Measurements from ENCODE around the gene HOXA11.

Gene HOXA11

GRCh38 chr7:27160145-27160545 is 24.9 kb downstream of the HOXA11 start:
- peaks cover 31% of the 10 kb centered on the region for H3K27me3 Mint-ChIP-seq
- peaks cover 1% of the 10 kb centered on the region for H3K9me3 Mint-ChIP-seq
- DNase-seq (ENCODE audit: low spot score in 2 of 2) (peak in 1 of 2 donors; percentile 51), ATAC-seq (ENCODE audit: low read depth) (peak; percentile 23)
- H3K4me1 Mint-ChIP-seq: peaks cover 20% of the 10 kb centered on the region
- peaks cover 2% of the 10 kb centered on the region for H3K36me3 Mint-ChIP-seq
- peak overlapping the region; percentile 59 for H3K4me3 Mint-ChIP-seq
- peak overlapping the region; percentile 33 for H3K27ac Mint-ChIP-seq

DNA sequence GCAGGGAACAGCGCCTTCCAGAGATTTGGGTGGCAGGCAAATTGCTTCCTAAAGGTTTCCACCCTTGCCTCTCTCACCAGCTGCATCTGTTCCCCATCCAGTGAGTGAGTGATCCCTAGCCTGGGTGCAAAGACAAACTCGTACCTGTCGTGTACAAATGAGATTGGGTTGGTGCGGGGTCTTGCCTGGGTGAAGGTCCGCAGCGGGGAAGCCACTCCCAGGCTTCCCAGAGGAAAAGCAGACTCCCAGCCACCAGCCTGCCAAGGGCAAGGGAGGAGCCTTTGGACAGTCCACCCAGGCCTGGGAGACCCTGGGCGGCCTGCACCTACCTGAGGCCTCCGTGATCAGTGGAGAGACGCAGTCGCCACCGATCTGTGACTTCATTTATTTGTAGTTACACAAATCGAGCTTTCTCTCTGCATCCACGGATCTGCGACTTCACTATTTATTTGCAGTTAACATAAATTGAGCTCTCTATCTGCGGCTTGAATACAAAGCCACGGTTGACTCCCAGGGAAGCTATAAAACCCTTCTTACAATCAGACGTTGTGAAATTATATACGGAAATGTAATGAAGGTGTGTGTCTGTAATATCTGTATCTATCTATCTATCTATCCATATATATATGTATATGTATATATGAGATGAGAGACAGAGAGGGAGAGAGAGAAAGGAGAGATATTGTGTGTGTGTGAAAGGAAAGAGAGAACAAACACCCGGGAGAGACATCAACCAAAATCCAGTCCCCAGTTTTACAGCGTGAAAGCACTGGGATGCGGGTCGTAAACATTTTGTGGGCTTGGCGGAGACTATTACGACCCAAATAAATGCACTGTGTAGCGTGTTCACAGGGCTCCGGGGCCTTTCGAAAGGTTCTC is 25.5 kb downstream of the HOXA11 start:
- peaks cover 1% of the 10 kb centered on the region for H3K9me3 Mint-ChIP-seq
- H3K4me1 Mint-ChIP-seq: peaks cover 22% of the 10 kb centered on the region
- H3K27ac Mint-ChIP-seq: peak overlapping the region; percentile 33
- ATAC-seq (ENCODE audit: low read depth) (no peak), DNase-seq (ENCODE audit: low spot score in 2 of 2) (no peak)
- peak overlapping the region; percentile 61 for H3K4me3 Mint-ChIP-seq
- peaks cover 2% of the 10 kb centered on the region for H3K36me3 Mint-ChIP-seq
- peaks cover 35% of the 10 kb centered on the region for H3K27me3 Mint-ChIP-seq

- H3K27ac Mint-ChIP-seq: peak overlapping the region; percentile 78
Measured at GRCh38 chr7:27158436-27159265, 26.4 kb downstream of the HOXA11 start.

DNA sequence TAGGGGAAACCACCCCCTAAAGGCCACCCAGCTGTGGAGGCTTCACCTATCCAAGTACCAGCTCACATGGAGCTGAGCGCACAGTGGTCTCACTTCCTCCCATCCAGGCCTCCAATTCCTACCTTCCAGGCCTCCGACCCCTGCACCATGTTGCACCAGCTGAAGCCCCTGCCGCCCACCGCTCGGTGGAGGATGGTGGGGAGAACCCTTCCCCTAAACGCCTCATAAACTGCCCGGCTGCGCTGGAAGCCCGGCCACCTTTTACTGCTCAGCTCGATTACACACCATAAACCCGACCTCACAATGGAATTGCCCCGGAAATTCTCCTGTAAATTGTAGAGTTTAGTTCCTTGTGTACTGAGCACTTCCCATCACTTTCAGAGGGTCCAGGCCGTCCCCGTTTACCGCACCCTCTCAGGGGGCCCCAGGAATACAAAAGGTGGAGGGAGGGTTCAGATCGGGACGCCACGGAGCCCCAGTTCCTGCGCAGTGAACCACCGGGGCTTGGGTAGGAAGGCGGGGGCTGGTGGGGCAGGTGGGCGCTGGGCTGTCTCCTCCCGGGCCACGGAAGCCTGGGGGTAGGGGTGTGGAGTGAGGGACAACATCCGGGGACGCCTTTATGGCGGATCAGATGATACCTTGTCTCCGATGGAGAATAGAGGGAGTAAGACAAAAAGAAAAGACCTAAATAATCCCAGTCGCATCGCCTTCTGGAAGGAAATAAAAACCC is 27.2 kb downstream of the HOXA11 start:
- Mint-ChIP-seq H3K27ac (peak overlapping the region; percentile 78), H3K36me3 (peaks cover 2% of the 10 kb centered on the region), H3K4me3 (no peak overlapping the region), H3K9me3 (peaks cover 1% of the 10 kb centered on the region), H3K27me3 (peaks cover 40% of the 10 kb centered on the region), H3K4me1 (peaks cover 20% of the 10 kb centered on the region)
- DNase-seq (ENCODE audit: low spot score in 2 of 2): no peak
- no peak for ATAC-seq (ENCODE audit: low read depth)

More at GRCh38 chr7:27158436-27159265, 26.4 kb downstream of the HOXA11 start:
- Mint-ChIP-seq H3K36me3 (peaks cover 2% of the 10 kb centered on the region), H3K9me3 (peaks cover 1% of the 10 kb centered on the region), H3K4me3 (no peak overlapping the region), H3K4me1 (peaks cover 20% of the 10 kb centered on the region), H3K27me3 (peaks cover 38% of the 10 kb centered on the region)
- ATAC-seq (ENCODE audit: low read depth) (no peak), DNase-seq (ENCODE audit: low spot score in 2 of 2) (no peak)

DNA sequence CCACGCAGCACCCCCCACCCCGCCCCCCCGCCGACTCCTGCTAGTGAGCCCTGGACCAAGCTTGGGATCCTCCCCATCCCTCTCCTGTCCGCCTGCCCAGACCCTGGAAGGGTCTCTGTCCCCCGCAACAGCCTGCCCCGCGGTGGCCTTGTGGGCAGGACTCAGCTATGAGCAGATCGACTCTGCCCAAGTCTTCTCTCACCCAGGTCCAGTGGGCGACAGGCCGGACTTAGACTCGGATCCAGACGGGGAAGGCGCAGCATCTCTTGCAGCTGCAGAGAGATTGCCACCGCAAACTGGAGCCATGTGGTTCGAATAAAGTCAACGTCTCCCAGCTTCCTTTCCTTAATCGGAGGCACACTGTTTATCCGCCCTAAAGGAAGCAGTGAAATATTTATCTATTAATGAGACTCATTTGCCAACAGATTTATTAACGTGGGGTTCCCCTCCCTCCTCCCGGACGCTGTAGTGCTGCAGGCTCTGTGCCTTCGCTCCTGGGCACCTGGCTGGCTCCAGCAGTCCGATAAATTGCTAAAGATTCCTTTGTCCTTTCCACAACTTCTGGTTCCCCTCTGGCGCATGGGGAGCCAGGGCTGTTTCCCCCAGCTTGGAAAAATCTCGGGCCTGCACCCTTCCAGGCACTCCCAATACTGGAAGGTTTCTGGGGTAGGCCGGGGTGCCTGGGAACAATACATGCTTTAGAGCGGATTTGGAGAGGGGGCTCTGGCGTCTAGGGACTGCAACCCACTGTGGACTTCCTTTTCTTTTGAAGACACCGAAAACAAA is 27.9 kb downstream of the HOXA11 start:
- Mint-ChIP-seq H3K27ac (peak overlapping the region; percentile 86), H3K4me3 (no peak overlapping the region), H3K36me3 (peaks cover 2% of the 10 kb centered on the region), H3K4me1 (peaks cover 20% of the 10 kb centered on the region), H3K9me3 (peaks cover 1% of the 10 kb centered on the region), H3K27me3 (peaks cover 41% of the 10 kb centered on the region)
- DNase-seq (ENCODE audit: low spot score in 2 of 2) (no peak), ATAC-seq (ENCODE audit: low read depth) (no peak)

GRCh38 chr7:27156508-27156898 is 28.5 kb downstream of the HOXA11 start, which contains the start of gene HOXA7:
Gene HOXA7 (minus strand): TSS chr7:27156675. CDS start chr7:27156545, 130 bp downstream.
- Mint-ChIP-seq H3K27me3 (peaks cover 47% of the 10 kb centered on the region), H3K27ac (peak within 1 kb of the TSS; percentile 86), H3K4me1 (peaks cover 24% of the 10 kb centered on the region), H3K4me3 (peak within 1 kb of the TSS; percentile 3), H3K9me3 (peaks cover 1% of the 10 kb centered on the region), H3K36me3 (peaks cover 2% of the 10 kb centered on the region)
- no peak for ATAC-seq (ENCODE audit: low read depth)
- no peak for DNase-seq (ENCODE audit: low spot score in 2 of 2)

DNA sequence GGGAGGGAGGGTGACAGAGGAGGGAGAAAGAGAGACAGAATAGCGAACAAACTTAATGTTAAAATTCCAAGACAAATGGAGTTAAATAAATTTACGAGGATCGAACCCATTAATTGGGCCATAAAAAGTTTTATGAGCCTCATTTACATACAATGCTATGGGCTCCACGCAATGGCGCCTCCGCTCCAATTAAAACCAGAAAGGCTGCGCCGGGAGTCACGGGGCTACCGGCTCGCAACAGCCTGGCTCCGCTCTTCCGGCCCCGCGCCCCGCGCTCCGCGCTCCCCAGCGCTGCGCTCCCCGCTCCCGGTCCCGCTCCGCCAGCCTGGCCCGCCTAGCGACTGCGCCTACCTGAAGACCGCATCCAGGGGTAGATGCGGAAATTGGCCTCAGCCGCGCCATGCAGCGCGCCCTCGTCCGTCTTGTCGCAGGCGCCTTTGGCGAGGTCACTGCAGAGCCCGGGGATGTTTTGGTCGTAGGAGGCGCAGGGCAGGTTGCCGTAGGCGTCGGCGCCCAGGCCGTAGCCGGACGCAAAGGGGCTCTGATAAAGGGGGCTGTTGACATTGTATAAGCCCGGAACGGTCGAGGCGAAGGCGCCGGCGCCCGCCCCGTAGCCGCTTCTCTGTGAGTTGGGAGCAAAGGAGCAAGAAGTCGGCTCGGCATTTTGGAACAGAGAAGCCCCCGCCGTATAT is 29.1 kb downstream of the HOXA11 start:
- DNase-seq (ENCODE audit: low spot score in 2 of 2) (no peak), ATAC-seq (ENCODE audit: low read depth) (no peak)
- peak overlapping the region; percentile 3 for H3K4me3 Mint-ChIP-seq
- peaks cover 27% of the 10 kb centered on the region for H3K4me1 Mint-ChIP-seq
- peaks cover 47% of the 10 kb centered on the region for H3K27me3 Mint-ChIP-seq
- H3K9me3 Mint-ChIP-seq: peaks cover 1% of the 10 kb centered on the region
- peak overlapping the region; percentile 46 for H3K27ac Mint-ChIP-seq
- peaks cover 2% of the 10 kb centered on the region for H3K36me3 Mint-ChIP-seq

- Mint-ChIP-seq H3K4me1 (peaks cover 33% of the 10 kb centered on the region), H3K27me3 (peaks cover 47% of the 10 kb centered on the region)
- ATAC-seq (ENCODE audit: low read depth): no peak
Measured at GRCh38 chr7:27154901-27155815, 29.9 kb downstream of the HOXA11 start.

GRCh38 chr7:27154369-27154768 is 30.7 kb downstream of the HOXA11 start:
- peaks cover 26% of the 10 kb centered on the region for H3K4me1 Mint-ChIP-seq

More at GRCh38 chr7:27154901-27155815, 29.9 kb downstream of the HOXA11 start:
- no peak for DNase-seq (ENCODE audit: low spot score in 2 of 2)
- Mint-ChIP-seq H3K36me3 (peaks cover 2% of the 10 kb centered on the region), H3K4me3 (no peak overlapping the region), H3K27ac (peak overlapping the region; percentile 46), H3K9me3 (peaks cover 1% of the 10 kb centered on the region)

GRCh38 chr7:27153526-27153925 is 31.5 kb downstream of the HOXA11 start:
- H3K4me3 Mint-ChIP-seq: no peak overlapping the region
- H3K27me3 Mint-ChIP-seq: peaks cover 36% of the 10 kb centered on the region
- peaks cover 2% of the 10 kb centered on the region for H3K36me3 Mint-ChIP-seq
- no peak for DNase-seq (ENCODE audit: low spot score in 2 of 2)
- H3K27ac Mint-ChIP-seq: peak overlapping the region; percentile 28
- peaks cover 1% of the 10 kb centered on the region for H3K9me3 Mint-ChIP-seq
- ATAC-seq (ENCODE audit: low read depth): no peak
- peaks cover 26% of the 10 kb centered on the region for H3K4me1 Mint-ChIP-seq

More at GRCh38 chr7:27154369-27154768, 30.7 kb downstream of the HOXA11 start:
- peaks cover 43% of the 10 kb centered on the region for H3K27me3 Mint-ChIP-seq
- H3K27ac Mint-ChIP-seq: peak overlapping the region; percentile 46
- DNase-seq (ENCODE audit: low spot score in 2 of 2): no peak
- no peak overlapping the region for H3K4me3 Mint-ChIP-seq
- ATAC-seq (ENCODE audit: low read depth): no peak
- H3K9me3 Mint-ChIP-seq: peaks cover 1% of the 10 kb centered on the region
- peaks cover 2% of the 10 kb centered on the region for H3K36me3 Mint-ChIP-seq

- DNase-seq (ENCODE audit: low spot score in 2 of 2) (no peak), ATAC-seq (ENCODE audit: low read depth) (no peak)
- H3K4me1 Mint-ChIP-seq: peaks cover 29% of the 10 kb centered on the region
- H3K27ac Mint-ChIP-seq: no peak overlapping the region
- no peaks in the 10 kb centered on the region for H3K36me3 Mint-ChIP-seq
- peaks cover 1% of the 10 kb centered on the region for H3K9me3 Mint-ChIP-seq
- peaks cover 33% of the 10 kb centered on the region for H3K27me3 Mint-ChIP-seq
- H3K4me3 Mint-ChIP-seq: no peak overlapping the region
Measured at GRCh38 chr7:27152816-27153442, 32.1 kb downstream of the HOXA11 start.
